Neural crest cell (in vitro differentiated cells): ENCODE data around the gene AXDND1. TPM values are rescaled to one million over a fixed set of nuclear protein-coding genes. Genes with fewer than 3 reads are reported as not detected.

Experiments used
- DNase-seq: peaks from one replicate; pipeline ENCODE4 v3.0.0; 2021; ENCODE audit warnings: low read depth, mixed read lengths, low spot score
- H3K27ac Mint-ChIP-seq: one replicate; pipeline ENCODE4 v1.8.0; 2021; ENCODE audit warnings: mild to moderate bottlenecking, mixed read lengths; ENCODE audit not compliant: unreplicated experiment
- H3K27me3 Mint-ChIP-seq: 2 replicates; pipeline ENCODE4 v1.8.0; 2021; ENCODE audit warnings: low read depth, mild to moderate bottlenecking, mixed read lengths
- H3K36me3 Mint-ChIP-seq: 2 replicates; pipeline ENCODE4 v1.8.0; 2021; ENCODE audit warnings: low read depth, mild to moderate bottlenecking, mixed read lengths
- H3K4me1 Mint-ChIP-seq: 2 replicates; pipeline ENCODE4 v1.8.0; 2021; ENCODE audit warnings: mixed read lengths
- H3K4me3 Mint-ChIP-seq: one replicate; pipeline ENCODE4 v1.8.0; 2021; ENCODE audit warnings: mild to moderate bottlenecking, mixed read lengths
- H3K9me3 Mint-ChIP-seq: 2 replicates; pipeline ENCODE4 v1.8.0; 2021; ENCODE audit warnings: mixed read lengths
- long read RNA-seq: library from polyadenylated mRNA; unstranded; transcript quantifications from one replicate; pipeline ENCODE4 v2.0.0, GENCODE V29; 2020
- total RNA-seq: library from RNA; stranded (reverse); gene quantifications from 2 replicates; pipeline ENCODE4 v1.2.1, GENCODE V29; 2021
- TF ChIP-seq, protein P1 (sequence below): fragments of 200-600 bp; sonication (generic); conservative IDR thresholded peaks from 2 replicates; pipeline ENCODE4 v1.5.0; 2021; ENCODE audit warnings: antibody characterized with exemption, mild to moderate bottlenecking

Gene AXDND1, protein sequence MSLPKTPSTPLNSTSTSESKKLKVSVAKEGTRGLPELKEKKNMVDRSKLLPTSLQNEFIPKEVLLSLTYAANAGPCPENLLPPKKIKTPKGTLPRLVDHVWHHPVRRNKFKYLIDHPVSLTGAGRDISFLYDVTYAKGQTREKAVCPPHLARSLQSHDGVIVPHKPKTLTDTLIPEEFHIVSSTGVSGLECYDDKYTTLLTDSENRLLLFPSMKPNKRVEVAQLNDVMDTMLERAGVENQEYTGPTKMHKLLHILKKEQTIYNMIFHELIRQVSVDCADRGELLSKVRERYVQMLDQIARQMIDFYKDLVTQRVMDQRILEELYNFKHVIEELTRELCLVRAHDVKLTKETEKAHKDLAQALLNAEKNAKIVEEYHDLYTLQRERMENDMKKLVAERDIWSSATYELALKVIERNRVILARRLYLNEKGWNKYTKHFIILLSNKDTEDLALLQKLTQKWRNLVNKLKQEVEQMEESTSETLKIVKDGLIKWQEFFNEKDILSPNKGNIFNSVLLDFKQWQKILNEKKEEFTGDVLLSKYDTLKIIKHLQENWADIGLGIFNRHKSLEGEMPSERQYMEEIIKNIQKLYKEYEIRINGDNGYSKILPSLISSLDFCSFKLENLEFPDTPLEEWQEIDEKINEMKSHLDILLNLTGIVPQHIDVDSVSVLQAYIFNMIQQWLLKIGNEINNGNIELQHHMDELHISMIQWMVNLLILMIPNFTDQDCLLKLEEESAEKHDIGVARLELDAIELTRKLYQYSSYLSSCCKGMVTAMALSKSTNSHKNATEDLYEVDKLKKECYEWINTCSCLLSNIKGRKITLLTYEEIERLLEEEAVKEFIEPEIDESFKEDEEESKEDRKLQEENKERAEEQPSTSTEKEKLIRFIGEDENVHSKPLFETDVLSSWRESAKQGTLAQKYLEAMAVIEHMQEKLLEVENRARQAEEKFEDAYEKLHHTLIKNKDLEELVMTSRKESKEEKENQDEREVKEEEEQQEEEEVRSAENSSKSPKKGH
- total RNA-seq = 0.64 and 0.86 TPM in 2 replicates
- long read RNA-seq, partial matches to known transcripts = 0 of 3 reads
- long read RNA-seq, other reads (novel, unspliced or antisense) = 3 of 3 reads

DNA sequence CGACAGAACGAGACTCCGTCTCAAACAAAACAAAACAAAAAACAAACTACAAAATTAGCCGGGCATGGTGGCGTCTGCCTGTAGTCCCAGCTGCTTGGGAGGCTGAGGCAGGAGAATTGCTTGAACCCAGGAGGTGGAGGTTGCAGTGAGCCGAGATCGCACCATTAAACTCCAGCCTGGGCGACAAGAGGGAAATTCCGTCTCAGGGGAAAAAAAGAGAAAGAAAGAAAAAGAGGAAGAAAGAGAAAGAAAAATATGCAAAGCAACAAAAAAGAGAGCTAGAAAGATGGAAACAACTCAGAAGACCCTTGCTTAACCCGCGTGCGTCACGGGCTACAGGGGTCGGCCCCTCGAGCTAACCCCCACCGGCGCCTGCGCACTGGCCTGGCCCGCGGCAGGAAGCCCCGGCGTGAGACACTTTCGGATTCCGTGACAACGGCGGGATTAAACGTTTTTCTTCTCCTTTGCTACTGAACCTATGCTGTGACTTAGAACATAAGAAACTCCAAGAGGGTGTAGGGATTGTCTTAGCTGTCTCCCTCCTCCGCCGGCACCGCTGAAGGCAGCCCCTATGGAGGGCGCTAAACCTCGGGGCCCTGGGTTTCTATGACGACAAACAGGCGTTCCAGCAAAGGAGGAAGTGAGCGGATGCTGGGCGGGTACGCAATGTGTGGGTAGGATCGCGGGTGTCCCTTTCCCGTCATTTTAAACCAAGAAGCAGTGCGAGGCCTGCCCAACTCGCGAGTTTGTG, at the start of gene AXDND1:
Gene AXDND1 (plus strand): TSS at position 630 of the 751 bp plus-strand sequence. CDS start 539 bp downstream, outside the sequence.
- Mint-ChIP-seq H3K9me3 (no peaks in the 10 kb centered on the region), H3K4me1 (peaks cover 14% of the 10 kb centered on the region), H3K36me3 (no peaks in the 10 kb centered on the region), H3K27ac (peak within 1 kb of the TSS; percentile 100), H3K4me3 (peak within 1 kb of the TSS; percentile 94), H3K27me3 (peaks cover 8% of the 10 kb centered on the region)
- peak; percentile 76 for DNase-seq
- TF ChIP-seq, protein P1, sequence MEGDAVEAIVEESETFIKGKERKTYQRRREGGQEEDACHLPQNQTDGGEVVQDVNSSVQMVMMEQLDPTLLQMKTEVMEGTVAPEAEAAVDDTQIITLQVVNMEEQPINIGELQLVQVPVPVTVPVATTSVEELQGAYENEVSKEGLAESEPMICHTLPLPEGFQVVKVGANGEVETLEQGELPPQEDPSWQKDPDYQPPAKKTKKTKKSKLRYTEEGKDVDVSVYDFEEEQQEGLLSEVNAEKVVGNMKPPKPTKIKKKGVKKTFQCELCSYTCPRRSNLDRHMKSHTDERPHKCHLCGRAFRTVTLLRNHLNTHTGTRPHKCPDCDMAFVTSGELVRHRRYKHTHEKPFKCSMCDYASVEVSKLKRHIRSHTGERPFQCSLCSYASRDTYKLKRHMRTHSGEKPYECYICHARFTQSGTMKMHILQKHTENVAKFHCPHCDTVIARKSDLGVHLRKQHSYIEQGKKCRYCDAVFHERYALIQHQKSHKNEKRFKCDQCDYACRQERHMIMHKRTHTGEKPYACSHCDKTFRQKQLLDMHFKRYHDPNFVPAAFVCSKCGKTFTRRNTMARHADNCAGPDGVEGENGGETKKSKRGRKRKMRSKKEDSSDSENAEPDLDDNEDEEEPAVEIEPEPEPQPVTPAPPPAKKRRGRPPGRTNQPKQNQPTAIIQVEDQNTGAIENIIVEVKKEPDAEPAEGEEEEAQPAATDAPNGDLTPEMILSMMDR = no peak

DNA sequence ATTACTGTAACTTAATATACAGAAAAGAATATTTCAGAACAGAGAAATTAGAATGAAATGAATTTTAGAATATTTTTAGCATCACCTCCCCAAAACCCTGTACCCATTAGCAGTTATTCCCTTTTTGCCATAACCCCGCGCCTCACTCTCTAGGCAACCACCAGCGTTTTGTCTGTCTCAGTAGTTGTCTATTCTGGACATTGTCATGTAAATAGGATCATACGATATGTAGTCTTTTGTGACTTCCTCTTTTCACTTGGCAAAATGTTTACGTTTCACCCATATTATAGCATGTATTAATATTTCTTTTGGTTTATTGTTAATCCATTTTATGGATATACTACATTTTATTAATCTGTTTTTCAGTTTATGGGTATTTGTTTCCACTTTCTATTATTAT, 47.3 kb upstream of the AXDND1 start:
- Mint-ChIP-seq H3K36me3 (peaks cover 31% of the 10 kb centered on the region), H3K27ac (no peak overlapping the region), H3K9me3 (peaks cover 4% of the 10 kb centered on the region), H3K4me1 (peaks cover 9% of the 10 kb centered on the region), H3K27me3 (no peaks in the 10 kb centered on the region), H3K4me3 (no peak overlapping the region)
- no peak for DNase-seq
- TF ChIP-seq, protein P1 = no peak

DNA sequence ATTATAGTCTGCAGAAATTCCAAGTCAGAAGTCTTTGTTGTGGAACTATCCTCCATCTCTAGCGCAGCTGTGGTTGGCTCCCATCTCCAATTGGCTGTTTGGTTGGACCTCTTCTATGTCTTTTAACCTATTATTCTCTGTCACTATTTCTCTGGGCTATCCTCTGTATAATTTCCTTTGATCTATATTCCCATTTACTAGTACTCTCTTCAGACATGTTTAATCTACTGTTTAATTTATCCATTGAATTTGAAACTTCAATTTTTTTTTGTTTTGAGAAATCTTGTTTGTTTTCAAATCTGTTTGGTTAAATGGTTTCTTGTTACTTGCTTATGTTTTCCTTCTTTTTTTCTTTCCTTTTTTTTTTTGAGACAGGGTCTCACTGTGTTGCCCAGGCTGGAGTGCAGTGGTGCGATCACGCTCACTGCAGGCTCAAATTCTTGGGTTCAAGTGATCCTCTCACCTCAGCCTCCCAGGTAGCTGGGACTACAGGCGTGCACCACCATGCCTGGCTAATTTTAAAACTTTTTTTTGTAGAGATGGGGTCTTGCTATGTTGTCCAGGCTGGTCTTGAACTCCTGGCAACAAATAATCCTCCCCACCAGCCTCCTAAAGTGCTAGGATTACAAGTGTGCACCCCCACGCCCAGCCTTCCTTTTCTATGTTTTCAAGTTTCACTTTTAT, 44.1 kb upstream of the AXDND1 start:
- no peak for DNase-seq
- Mint-ChIP-seq H3K27me3 (no peaks in the 10 kb centered on the region), H3K4me1 (peaks cover 13% of the 10 kb centered on the region), H3K27ac (no peak overlapping the region), H3K36me3 (peaks cover 40% of the 10 kb centered on the region), H3K9me3 (peaks cover 4% of the 10 kb centered on the region), H3K4me3 (no peak overlapping the region)
- TF ChIP-seq, protein P1 = no peak

DNA sequence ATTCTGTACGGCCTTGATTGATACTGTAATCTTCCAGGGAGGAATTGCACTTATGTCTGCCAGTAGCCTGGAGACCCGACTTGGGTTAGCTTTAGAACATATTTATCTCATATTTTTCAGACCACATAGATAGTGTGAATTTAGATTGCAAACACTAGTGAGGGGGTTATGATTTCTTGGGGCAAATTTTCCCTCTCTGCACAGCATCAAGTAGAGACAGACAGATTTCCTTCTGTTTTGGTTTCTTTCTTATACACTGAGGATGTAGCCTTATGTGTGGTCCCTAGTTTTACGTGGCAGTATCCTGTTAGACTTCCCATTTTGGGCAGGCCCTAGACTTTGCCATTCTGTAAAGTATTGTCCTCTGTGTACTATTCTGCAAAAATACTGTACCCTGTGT, 43.2 kb upstream of the AXDND1 start:
- no peak for DNase-seq
- Mint-ChIP-seq H3K9me3 (peaks cover 4% of the 10 kb centered on the region), H3K4me3 (no peak overlapping the region), H3K27ac (no peak overlapping the region), H3K36me3 (peaks cover 40% of the 10 kb centered on the region), H3K4me1 (peaks cover 13% of the 10 kb centered on the region), H3K27me3 (no peaks in the 10 kb centered on the region)
- TF ChIP-seq, protein P1 = no peak
